GM18505 (cell line): ENCODE measurements around the gene TMEM100.

Source experiments
- ATAC-seq: cut with Tn5 transposase; IDR thresholded peaks from one replicate; pipeline ENCODE4 v1.9.1; 2021; ENCODE audit not compliant: unreplicated experiment
- POLR2A ChIP-seq: IDR thresholded peaks from 4 replicates; pipeline ENCODE4 v1.6.1; 2011; ENCODE audit warnings: borderline replicate concordance; ENCODE audit not compliant: insufficient read depth, insufficient read length; ENCODE audit errors: extremely low read depth

The TMEM100 gene

DNA sequence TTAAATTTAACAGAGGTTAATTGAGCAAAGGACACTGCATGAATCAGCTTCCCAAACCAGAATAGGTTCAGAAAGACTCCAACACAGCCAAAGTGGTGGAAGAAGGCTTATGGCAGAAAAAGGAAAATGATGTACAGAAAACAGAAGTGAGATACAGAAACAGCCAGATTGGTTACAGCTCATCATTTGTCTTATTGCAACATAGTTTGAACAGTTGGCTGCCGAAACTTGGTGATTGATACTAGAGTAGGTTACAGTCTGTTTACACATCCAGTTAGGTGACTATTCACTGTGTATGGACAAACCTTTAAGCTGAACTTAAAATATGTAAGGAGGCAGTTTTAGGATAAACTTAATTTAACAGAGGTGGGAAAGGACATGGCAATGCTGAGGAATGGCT lies 18.3 kb downstream of the TMEM100 start:
- TF ChIP-seq POLR2A: no peak

DNA sequence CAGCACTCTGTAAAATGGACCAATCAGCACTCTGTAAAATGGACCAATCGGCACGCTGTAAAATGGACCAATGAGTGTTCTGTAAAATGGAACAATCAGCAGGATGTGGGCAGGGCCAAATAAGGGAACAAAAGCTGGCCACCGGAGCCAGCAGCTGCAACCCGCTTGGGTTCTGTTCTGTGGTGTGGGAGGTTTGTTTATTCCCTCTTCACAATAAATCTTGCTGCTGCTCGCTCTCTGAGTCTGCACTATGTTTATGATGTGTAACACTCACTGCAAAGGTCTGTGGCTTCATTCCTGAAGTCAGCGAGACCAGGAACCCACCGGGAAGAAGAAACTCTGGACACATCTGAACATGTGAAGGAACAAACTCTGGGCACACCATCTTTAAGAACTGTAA lies 20.5 kb downstream of the TMEM100 start:
- no peak for ATAC-seq

More for the DNA sequence above, 18.3 kb downstream of the TMEM100 start:
- ATAC-seq: no peak

DNA sequence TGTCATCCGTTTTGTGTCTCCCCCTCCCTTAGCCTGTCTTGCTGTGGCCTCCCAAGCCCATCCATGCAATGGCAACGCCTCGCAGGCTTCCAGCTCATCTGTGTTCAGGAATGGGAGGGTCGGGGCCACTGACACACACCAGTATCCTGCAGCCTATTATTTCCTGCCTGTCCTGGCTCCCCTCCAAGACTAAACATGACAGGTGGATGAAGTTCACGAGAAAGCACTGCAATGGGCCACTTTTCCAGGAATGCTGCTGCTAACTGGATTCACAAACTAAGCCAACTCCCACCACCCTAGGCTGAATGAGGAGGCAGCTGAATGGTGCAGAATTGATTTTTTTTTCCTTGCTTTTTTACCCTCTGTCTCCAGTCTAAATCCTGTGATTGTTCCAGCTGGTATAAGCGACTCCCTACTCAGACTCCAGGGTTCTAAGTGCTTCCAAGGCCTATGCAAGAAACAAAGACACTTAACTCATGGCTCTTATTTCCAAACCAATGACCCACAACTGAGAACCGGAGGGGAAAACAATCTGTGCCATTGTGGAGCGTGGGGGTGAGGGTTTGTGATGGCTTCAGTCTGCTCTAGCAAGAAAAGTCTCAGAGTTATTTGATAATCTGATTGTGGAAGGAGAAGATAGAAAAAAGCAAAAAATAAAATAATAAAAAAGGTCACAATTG lies 23.3 kb downstream of the TMEM100 start:
- no peak for TF ChIP-seq POLR2A
- no peak for ATAC-seq

More for the DNA sequence above, 20.5 kb downstream of the TMEM100 start:
- TF ChIP-seq POLR2A: no peak

DNA sequence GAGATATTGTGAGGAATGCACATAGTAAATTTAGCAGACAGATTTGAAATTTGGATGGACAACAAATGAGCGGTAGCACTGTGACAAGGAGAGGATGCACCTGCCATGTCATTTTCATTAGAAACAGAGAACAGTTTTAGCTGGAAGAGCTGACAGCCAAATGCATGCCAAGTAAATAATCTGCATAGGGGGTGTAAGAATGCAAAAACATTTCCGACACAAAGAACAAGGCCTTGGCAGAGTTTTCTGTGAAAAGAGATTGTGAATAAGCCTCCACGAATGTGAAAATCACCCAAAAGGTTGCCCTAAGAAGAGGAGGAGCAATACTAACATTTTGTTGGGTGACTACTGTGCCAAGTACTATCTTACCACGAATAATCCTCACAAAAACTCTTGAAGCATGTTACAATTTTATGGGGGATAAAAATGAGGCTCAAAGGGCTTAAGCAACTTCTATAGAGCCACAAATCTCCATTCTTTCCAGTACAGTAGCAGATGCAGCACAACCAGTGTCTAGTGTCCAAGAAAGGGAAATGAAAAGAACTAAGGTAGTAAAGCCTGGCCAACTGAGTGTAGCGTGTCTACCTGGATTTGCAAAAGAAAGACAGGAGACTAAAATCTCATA lies 28.3 kb downstream of the TMEM100 start:
- ATAC-seq: no peak
- TF ChIP-seq POLR2A: no peak

DNA sequence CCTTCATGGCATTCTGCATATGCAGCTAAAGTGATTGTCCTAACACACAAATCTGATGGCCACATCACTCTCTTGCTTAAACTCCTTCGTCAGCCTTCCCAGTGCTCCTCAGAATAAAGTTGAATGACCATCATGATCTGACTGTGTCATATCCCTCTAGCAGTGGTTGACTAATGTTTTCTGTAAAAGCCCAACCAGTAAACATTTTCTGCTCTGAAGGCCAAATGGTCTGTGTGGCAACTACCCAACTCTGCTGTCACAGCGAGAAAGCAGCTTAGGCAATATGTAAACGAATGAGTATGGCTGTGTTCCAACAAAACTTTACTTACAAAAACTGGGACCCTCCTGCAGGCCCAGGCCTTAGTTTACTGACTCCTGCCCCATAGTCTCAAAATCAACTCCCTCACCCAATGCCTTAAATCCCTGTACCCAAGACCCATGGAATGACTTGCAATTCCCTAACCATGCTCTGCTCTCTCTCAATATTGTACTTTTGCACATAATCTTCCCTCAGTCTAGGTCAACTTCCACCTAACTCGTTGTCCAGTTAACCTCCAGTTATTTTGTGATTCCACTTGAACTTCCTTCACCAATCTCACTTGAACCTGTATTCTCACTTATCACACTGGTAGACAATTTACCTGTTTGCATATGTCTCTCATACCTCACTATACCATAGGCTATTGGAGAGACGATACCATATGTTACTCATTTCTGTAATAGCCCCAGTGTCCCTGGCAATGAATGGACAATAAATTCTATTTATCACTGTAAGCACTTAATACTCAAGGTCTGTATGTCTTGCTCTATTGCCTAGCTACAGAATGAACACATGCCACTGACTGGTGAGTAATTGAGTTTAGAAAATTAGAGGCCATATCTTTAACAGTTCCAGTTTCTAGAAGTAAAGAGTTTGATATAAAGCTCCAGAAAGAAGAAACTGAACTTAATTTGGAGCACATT lies 29.1 kb downstream of the TMEM100 start:
- no peak for TF ChIP-seq POLR2A
- ATAC-seq: no peak

DNA sequence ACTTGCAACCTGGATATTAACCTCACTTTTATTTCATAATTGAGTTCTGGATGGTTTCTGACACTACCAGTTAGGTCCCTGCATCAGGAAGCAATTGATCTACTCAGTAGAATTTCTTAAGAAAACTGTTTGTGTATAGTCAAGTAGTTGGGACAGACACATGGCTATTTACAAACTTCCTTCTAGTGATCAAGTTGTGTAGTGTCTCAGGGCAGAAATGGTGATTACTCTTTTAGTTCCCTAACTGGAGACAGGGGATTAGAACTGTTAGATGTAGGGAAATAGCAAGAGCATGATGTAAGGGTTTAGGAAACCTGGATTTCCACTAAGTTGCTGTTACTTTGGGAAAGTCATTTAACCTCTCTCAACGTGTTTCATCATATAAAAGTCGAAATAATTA lies 30.4 kb downstream of the TMEM100 start:
- no peak for ATAC-seq
- no peak for TF ChIP-seq POLR2A

DNA sequence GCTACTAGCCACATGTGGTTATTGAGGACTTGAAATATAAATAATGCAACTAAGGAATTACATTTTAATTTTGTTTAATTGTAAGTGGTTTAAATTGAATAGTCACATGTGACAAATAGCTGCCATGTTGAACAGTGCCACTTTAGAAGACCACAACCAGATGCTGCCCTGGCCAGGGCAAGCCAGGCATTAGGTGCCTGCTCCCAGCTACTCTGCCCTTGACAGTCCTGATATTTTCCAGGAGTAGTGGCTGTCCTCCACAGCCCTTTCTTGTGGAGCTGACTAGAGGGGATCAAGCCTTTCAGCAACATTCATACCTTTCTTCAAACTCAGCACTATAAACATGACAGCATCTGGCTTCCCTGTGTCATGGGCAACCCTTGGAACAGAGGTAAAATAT lies 31.0 kb downstream of the TMEM100 start:
- no peak for TF ChIP-seq POLR2A
- ATAC-seq: no peak

DNA sequence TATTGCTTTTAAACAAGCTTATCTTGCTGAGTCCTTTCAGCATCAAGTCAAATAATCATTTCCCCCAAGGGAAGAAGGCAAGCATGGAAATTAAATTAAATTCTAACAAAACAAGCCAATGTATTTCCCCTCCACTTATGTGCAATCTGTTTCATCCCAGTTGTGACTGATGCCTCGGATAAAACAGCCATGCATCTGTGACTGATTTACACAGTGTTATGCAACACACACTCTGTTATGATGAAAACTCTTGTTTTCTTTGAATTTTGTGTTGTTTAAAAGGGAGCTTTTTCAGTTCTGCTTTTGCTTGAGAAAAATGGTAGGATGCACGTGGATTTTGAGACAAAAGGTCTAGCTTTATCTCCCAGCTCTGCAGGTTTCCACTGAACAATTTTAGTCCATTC lies 32.6 kb downstream of the TMEM100 start:
- ATAC-seq: no peak
- no peak for TF ChIP-seq POLR2A

DNA sequence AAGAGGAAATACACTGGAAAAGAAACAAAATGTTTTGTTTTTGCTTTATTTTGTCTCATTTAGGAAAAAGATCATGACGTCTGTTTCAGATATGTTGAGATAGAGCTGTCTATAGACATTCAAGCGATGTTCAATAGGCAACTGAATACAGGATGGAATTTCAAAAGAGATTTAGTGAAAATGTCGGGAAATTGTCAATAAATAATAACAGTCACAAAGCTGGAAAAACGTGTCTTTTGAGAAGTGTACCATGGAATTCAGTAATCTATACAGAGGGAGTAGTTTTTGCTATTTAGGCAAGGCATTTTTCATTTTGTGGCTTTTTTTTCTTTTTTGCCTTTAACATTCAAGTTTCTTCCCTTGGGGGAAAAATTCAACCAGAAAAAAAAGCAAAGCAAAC lies 33.0 kb downstream of the TMEM100 start:
- no peak for ATAC-seq
- no peak for TF ChIP-seq POLR2A

DNA sequence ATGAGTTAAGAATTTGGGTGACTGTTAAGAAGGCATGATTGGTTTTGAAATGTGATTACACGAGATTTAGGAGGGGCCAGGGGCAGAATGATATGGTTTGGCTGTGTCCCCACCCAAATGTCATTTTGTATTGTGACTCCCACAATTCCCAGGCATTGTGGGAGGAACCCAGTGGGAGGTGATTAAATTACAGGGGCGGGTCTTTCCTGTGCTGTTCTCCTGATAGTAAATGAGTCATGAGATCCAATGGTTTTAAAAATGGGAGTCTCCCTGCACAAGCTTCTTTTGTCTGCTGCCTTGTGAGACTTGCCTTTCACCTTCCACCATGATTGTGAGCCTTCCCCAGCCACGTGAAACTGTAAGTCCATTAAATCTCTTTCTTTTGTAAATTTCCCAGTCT lies 34.6 kb downstream of the TMEM100 start:
- no peak for ATAC-seq

DNA sequence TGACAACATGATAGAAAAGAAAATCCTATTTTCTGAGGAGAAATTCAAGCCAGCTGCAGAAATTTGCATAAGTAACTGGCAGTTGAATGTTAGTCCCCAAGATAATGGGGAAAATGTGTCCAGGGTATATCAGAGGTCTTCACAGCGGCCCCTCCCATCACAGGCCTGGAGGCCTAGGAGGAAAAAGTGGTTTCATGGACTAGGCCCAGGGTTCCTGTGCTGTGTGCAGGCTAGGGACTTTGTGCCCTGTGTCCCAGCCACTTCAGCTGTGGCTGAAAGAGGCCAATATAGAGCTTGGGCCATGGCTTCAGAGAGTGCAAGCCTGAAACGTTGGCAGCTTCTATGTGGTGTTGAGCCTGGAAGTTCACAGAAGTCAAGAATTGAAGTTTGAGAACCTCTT lies 35.6 kb downstream of the TMEM100 start:
- ATAC-seq: no peak

More for the DNA sequence above, 34.6 kb downstream of the TMEM100 start:
- TF ChIP-seq POLR2A: no peak

DNA sequence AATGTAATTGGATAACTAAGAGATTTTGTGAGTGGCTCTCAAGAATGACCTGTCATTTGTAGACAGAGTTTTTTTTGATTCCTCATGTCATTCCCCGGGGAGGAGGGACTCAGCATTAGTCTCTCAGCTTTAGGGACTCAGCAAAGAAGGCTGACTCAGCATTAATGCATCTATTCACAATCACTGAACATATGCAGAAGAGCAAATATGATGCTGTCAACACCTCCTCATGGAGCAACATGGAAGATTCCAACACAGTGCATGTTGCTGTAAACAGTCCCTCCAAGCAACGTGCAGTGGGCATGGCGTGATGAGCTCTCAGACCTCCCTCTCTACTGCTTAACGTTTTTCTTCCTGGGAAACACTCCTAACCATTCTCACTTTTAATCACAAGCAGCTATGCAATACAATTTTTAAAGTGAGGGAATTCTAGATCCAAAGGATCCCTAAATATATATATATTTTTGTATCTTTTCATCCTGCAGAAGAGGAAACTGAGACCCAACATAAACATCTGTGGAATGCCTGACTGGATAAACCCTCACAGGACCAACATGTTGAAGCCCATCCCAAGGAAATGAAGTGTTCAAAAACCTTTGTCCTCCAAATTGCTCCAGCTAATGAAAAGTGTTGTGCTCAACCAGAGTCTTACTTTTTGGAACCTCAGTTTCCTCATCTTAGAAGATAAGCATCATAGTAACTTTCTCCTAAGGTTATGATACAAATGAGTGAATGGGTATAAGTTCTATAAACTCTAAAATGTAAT lies 38.9 kb downstream of the TMEM100 start:
- ATAC-seq: no peak
- TF ChIP-seq POLR2A: no peak

More for the DNA sequence above, 35.6 kb downstream of the TMEM100 start:
- TF ChIP-seq POLR2A: no peak

DNA sequence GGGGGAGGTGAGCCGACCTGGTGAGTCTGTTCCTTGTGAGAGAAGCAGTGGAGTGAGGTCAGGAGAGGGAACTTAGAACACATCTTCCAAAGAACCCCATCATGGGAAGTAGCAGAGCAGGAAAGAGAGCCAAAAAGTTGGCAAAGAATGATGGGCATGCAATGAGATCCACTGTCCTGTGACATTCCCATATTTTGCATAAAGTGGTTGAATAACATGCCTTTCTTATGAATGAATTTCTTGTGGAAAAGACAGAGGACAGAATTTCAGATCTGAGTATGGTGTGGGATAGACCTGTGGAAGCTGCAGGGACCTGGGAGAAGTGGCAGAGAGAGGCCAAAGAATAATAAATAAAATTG lies 41.3 kb downstream of the TMEM100 start:
- TF ChIP-seq POLR2A: no peak
- no peak for ATAC-seq
